KMS-11 (cell line): ENCODE measurements around the gene MINDY2.

Experiments
- H2AFZ ChIP-seq: fragments of 200-600 bp; sonication (generic); 2 replicates; pipeline ENCODE4 v1.6.1; 2016; ENCODE audit warnings: antibody characterized with exemption, mixed run types, low read depth
- H3K27ac ChIP-seq: fragments of 200-600 bp; sonication (generic); 2 replicates; pipeline ENCODE4 v1.6.1; 2016; ENCODE audit warnings: mild to moderate bottlenecking, mixed run types
- H3K27me3 ChIP-seq: fragments of 200-600 bp; sonication (generic); 2 replicates; pipeline ENCODE4 v1.6.1; 2017; ENCODE audit warnings: mild to moderate bottlenecking, low read depth, mixed run types, moderate library complexity; ENCODE audit not compliant: insufficient read depth
- H3K36me3 ChIP-seq: fragments of 200-600 bp; sonication (generic); 2 replicates; pipeline ENCODE4 v1.6.1; 2017; ENCODE audit warnings: mild to moderate bottlenecking, mixed run types; ENCODE audit not compliant: insufficient read depth
- H3K4me1 ChIP-seq: fragments of 200-600 bp; sonication (generic); 2 replicates; pipeline ENCODE4 v1.6.1; 2016; ENCODE audit warnings: mild to moderate bottlenecking, low read depth, mixed run types; ENCODE audit not compliant: poor library complexity, severe bottlenecking
- H3K4me2 ChIP-seq: fragments of 200-600 bp; sonication (generic); 2 replicates; pipeline ENCODE4 v1.7.0; 2016; ENCODE audit warnings: mild to moderate bottlenecking, mixed run types
- H3K4me3 ChIP-seq: fragments of 200-600 bp; sonication (generic); IDR thresholded peaks from 2 replicates; pipeline ENCODE4 v1.6.1; 2017; ENCODE audit warnings: low read depth, low read length, mixed read lengths; ENCODE audit not compliant: insufficient read depth
- H3K79me2 ChIP-seq: fragments of 200-600 bp; sonication (generic); 2 replicates; pipeline ENCODE4 v1.6.1; 2016; ENCODE audit warnings: low read depth, mixed run types; ENCODE audit not compliant: insufficient read depth
- H3K9ac ChIP-seq: fragments of 200-600 bp; sonication (generic); 2 replicates; pipeline ENCODE4 v1.6.1; 2016; ENCODE audit warnings: mild to moderate bottlenecking, mixed run types
- H4K20me1 ChIP-seq: fragments of 200-600 bp; sonication (generic); 2 replicates; pipeline ENCODE4 v1.6.1; 2016; ENCODE audit warnings: mild to moderate bottlenecking, mixed run types; ENCODE audit not compliant: insufficient read depth
- CTCF ChIP-seq: fragments of 200-600 bp; sonication (generic); conservative IDR thresholded peaks from 2 replicates; pipeline ENCODE4 v1.6.1; 2017; ENCODE audit warnings: low read depth, mild to moderate bottlenecking, antibody characterized with exemption, low read length, moderate library complexity, mixed read lengths

Gene MINDY2

GRCh38 chr15:58749532-58750337 lies 21.4 kb upstream of the MINDY2 start, which contains the start of gene ADAM10:
Gene ADAM10 (minus strand): TSS chr15:58749707. CDS start chr15:58749534, 173 bp downstream.
- no peaks in the 10 kb centered on the region for H4K20me1 ChIP-seq

GRCh38 chr15:58752716-58753115 lies 18.4 kb upstream of the MINDY2 start:
- Histone ChIP-seq H3K4me1 (peaks cover 13% of the 10 kb centered on the region), H3K27ac (no peak overlapping the region), H3K36me3 (no peaks in the 10 kb centered on the region), H3K27me3 (no peaks in the 10 kb centered on the region), H3K4me2 (no peak overlapping the region), H3K79me2 (peaks cover 13% of the 10 kb centered on the region), H3K9ac (no peak overlapping the region), H4K20me1 (no peaks in the 10 kb centered on the region), H3K4me3 (no peak overlapping the region), H2AFZ (no peak overlapping the region)
- no peak for TF ChIP-seq CTCF

More at GRCh38 chr15:58749532-58750337, 21.4 kb upstream of the MINDY2 start, which contains the start of gene ADAM10:
- peak within 1 kb of the TSS; percentile 62 for H3K9ac ChIP-seq
- peak within 1 kb of the TSS; percentile 69 for H3K27ac ChIP-seq
- H3K79me2 ChIP-seq, result peaks cover 43% of the 10 kb centered on the region
- H3K27me3 ChIP-seq, result no peaks in the 10 kb centered on the region
- H3K4me1 ChIP-seq, result peaks cover 31% of the 10 kb centered on the region
- peak within 1 kb of the TSS; percentile 74 for H3K4me2 ChIP-seq
- H3K4me3 ChIP-seq, result no peak within 1 kb of the TSS
- H2AFZ ChIP-seq, result peak within 1 kb of the TSS; percentile 83
- no peak for TF ChIP-seq CTCF
- H3K36me3 ChIP-seq, result no peaks in the 10 kb centered on the region

- H3K79me2 ChIP-seq, result no peaks in the 10 kb centered on the region
- no peak overlapping the region for H2AFZ ChIP-seq
- H4K20me1 ChIP-seq, result no peaks in the 10 kb centered on the region
- no peaks in the 10 kb centered on the region for H3K27me3 ChIP-seq
- no peaks in the 10 kb centered on the region for H3K36me3 ChIP-seq
- TF ChIP-seq CTCF, result no peak
- no peak overlapping the region for H3K9ac ChIP-seq
- H3K4me3 ChIP-seq, result no peak overlapping the region
- peaks cover 28% of the 10 kb centered on the region for H3K4me1 ChIP-seq
- H3K27ac ChIP-seq, result no peak overlapping the region
- no peak overlapping the region for H3K4me2 ChIP-seq
Observed at GRCh38 chr15:58755350-58755749, 15.8 kb upstream of the MINDY2 start.

GRCh38 chr15:58755956-58756355 lies 15.1 kb upstream of the MINDY2 start:
- Histone ChIP-seq H3K9ac (no peak overlapping the region), H3K4me3 (no peak overlapping the region), H3K27ac (no peak overlapping the region), H3K36me3 (no peaks in the 10 kb centered on the region), H4K20me1 (no peaks in the 10 kb centered on the region), H3K27me3 (no peaks in the 10 kb centered on the region), H3K79me2 (no peaks in the 10 kb centered on the region), H2AFZ (no peak overlapping the region), H3K4me1 (peaks cover 25% of the 10 kb centered on the region), H3K4me2 (no peak overlapping the region)
- no peak for TF ChIP-seq CTCF
